ENCODE results near the gene DYNC1H1.

DYNC1H1 gene

DNA sequence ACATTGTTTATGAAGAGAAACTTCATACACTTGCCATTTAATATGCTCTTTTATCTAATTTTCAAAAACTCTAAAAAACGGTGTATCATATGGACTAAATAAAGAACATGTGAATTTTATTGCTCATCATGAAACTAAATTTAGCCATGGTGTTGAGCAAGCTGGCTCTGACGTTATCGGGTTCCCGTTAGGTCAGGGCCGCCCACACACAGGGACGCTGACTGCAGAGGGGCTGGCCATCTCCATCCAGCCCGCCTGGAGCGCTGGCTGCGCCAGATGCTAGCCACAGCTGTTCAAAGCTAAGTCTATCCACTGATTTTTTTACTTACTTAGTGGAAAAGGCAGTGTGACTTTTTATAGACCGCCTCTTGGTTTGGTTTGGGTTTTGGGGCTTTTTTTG is 36.5 kb upstream of the DYNC1H1 start:
- Histone ChIP-seq H3K79me2 (ENCODE audit: control insufficient read depth, insufficient read depth, low read length) (no peaks in the 10 kb centered on the region), H4K8ac (ENCODE audit: low read depth, low read length) (no peak overlapping the region), H3K79me1 (ENCODE audit: low read length) (no peaks in the 10 kb centered on the region), H3K23ac (ENCODE audit: low read length) (no peak overlapping the region), H3K4me3 (ENCODE audit: low read length) (no peak overlapping the region), H3K56ac (ENCODE audit: low read length) (no peak overlapping the region), H3K18ac (ENCODE audit: low read length) (no peak overlapping the region), H3K4ac (ENCODE audit: low read depth, low read length) (no peak overlapping the region), H2AK5ac (ENCODE audit: low read length) (no peak overlapping the region), H3K9ac (ENCODE audit: low read length) (no peak overlapping the region), H4K5ac (ENCODE audit: low read length) (no peak overlapping the region), H3K36me3 (ENCODE audit: control insufficient read depth, insufficient read depth, low read length) (no peaks in the 10 kb centered on the region), H2BK120ac (ENCODE audit: low read depth, low read length) (no peak overlapping the region), H3K4me1 (ENCODE audit: control insufficient read depth, low read depth, low read length) (no peaks in the 10 kb centered on the region), H3K27ac (ENCODE audit: low read depth, low read length) (no peak overlapping the region), H2BK5ac (ENCODE audit: low read length) (no peak overlapping the region), H2BK15ac (replicated peaks; ENCODE audit: low read depth) (no peak overlapping the region), H3K4me2 (ENCODE audit: low read length) (no peak overlapping the region), H3K27me3 (ENCODE audit: insufficient read depth, low read length, poor library complexity) (no peaks in the 10 kb centered on the region)
- no peak for DNase-seq
- no CpG with 5 or more reads among the region's 10 CpGs for WGBS (ENCODE audit: extremely low coverage, insufficient coverage, low lambda C conversion rate)

DNA sequence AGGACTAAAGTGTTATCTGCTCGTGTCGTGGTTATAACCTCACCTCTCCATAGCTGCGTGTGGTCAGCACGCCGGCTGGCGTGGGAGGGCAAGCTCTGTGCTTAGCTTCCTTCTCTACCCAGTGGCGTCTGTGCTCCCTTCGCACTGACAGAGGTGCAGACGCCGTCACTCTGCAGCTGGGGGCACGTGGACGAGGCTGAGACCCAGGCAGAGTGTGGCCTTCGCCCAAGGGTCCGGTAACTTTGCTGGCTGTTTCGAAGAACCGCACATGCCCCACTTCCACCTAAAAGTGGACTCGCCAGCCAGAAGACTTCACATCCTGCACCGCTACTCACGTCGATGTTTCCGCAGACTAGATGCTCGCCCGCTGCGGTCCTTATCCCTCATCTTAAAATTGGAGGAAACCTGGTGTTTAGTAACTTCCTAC is 35.9 kb upstream of the DYNC1H1 start:
- no CpG with 5 or more reads among the region's 24 CpGs for WGBS (ENCODE audit: extremely low coverage, insufficient coverage, low lambda C conversion rate)
- Histone ChIP-seq H3K4me2 (ENCODE audit: low read length) (no peak overlapping the region), H2BK120ac (ENCODE audit: low read depth, low read length) (no peak overlapping the region), H3K18ac (ENCODE audit: low read length) (no peak overlapping the region), H3K4ac (ENCODE audit: low read depth, low read length) (no peak overlapping the region), H3K56ac (ENCODE audit: low read length) (no peak overlapping the region), H3K27me3 (ENCODE audit: insufficient read depth, low read length, poor library complexity) (no peaks in the 10 kb centered on the region), H3K4me1 (ENCODE audit: control insufficient read depth, low read depth, low read length) (no peaks in the 10 kb centered on the region), H2AK5ac (ENCODE audit: low read length) (no peak overlapping the region), H3K36me3 (ENCODE audit: control insufficient read depth, insufficient read depth, low read length) (no peaks in the 10 kb centered on the region), H3K23ac (ENCODE audit: low read length) (no peak overlapping the region), H3K79me2 (ENCODE audit: control insufficient read depth, insufficient read depth, low read length) (no peaks in the 10 kb centered on the region), H3K27ac (ENCODE audit: low read depth, low read length) (no peak overlapping the region), H4K8ac (ENCODE audit: low read depth, low read length) (no peak overlapping the region), H4K5ac (ENCODE audit: low read length) (no peak overlapping the region), H3K79me1 (ENCODE audit: low read length) (no peaks in the 10 kb centered on the region), H2BK5ac (ENCODE audit: low read length) (no peak overlapping the region), H2BK15ac (replicated peaks; ENCODE audit: low read depth) (no peak overlapping the region), H3K4me3 (ENCODE audit: low read length) (no peak overlapping the region), H3K9ac (ENCODE audit: low read length) (no peak overlapping the region)
- DNase-seq: no peak

DNA sequence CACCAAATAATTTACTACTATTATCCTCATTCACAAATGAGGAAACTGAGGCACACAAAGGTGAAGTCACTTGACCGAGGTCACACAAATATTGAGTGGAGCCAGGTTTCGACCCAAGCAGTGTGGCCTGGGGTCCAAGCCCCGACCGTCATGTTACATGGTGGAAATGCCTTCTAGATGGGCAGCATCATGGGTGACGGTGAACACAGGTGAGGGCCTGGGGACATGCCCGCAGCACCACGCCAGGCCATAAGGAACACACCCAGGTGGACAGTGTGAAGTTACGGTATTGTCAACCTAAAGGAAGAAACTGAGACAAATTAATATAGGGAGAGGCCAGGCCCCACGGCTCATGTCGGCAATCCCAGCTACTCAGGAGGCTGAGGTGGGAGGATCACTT is 35.3 kb upstream of the DYNC1H1 start:
- Histone ChIP-seq H3K18ac (ENCODE audit: low read length) (no peak overlapping the region), H3K36me3 (ENCODE audit: control insufficient read depth, insufficient read depth, low read length) (no peaks in the 10 kb centered on the region), H3K79me1 (ENCODE audit: low read length) (no peaks in the 10 kb centered on the region), H4K8ac (ENCODE audit: low read depth, low read length) (no peak overlapping the region), H3K4me2 (ENCODE audit: low read length) (no peak overlapping the region), H3K56ac (ENCODE audit: low read length) (no peak overlapping the region), H3K79me2 (ENCODE audit: control insufficient read depth, insufficient read depth, low read length) (no peaks in the 10 kb centered on the region), H2BK15ac (replicated peaks; ENCODE audit: low read depth) (no peak overlapping the region), H2BK120ac (ENCODE audit: low read depth, low read length) (no peak overlapping the region), H3K9ac (ENCODE audit: low read length) (no peak overlapping the region), H3K4me3 (ENCODE audit: low read length) (no peak overlapping the region), H3K4me1 (ENCODE audit: control insufficient read depth, low read depth, low read length) (no peaks in the 10 kb centered on the region), H3K4ac (ENCODE audit: low read depth, low read length) (no peak overlapping the region), H3K27ac (ENCODE audit: low read depth, low read length) (no peak overlapping the region), H3K27me3 (ENCODE audit: insufficient read depth, low read length, poor library complexity) (no peaks in the 10 kb centered on the region), H3K23ac (ENCODE audit: low read length) (no peak overlapping the region), H2BK5ac (ENCODE audit: low read length) (no peak overlapping the region), H4K5ac (ENCODE audit: low read length) (no peak overlapping the region), H2AK5ac (ENCODE audit: low read length) (no peak overlapping the region)
- no peak for DNase-seq
- no CpG with 5 or more reads among the region's 10 CpGs for WGBS (ENCODE audit: extremely low coverage, insufficient coverage, low lambda C conversion rate)

DNA sequence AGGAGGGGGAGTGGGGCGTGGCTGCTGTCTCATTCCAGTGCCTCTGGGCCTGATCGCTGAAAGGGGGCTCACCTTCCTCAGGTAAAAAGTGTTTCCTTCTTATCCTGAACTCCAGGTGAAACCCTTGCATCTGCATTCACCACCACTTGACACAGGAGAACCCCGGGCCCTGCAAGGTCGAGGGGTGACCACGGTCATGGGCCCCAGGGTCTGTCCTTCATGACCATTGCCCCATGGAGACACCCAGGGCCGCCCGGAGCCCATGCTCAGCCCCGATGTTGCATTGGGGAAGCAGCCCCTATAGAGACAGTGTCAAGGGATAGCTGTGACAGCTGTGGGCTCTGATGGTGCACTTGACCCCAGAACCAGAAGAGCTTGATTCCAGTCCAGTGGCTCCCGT is 34.4 kb upstream of the DYNC1H1 start:
- H3K4me3 ChIP-seq (ENCODE audit: low read length): no peak overlapping the region
- H3K79me1 ChIP-seq (ENCODE audit: low read length): no peaks in the 10 kb centered on the region
- H2BK5ac ChIP-seq (ENCODE audit: low read length): no peak overlapping the region
- no peak overlapping the region for H3K18ac ChIP-seq (ENCODE audit: low read length)
- H3K79me2 ChIP-seq (ENCODE audit: control insufficient read depth, insufficient read depth, low read length): no peaks in the 10 kb centered on the region
- no peak overlapping the region for H3K4ac ChIP-seq (ENCODE audit: low read depth, low read length)
- DNase-seq: no peak
- H3K27me3 ChIP-seq (ENCODE audit: insufficient read depth, low read length, poor library complexity): no peaks in the 10 kb centered on the region
- WGBS (ENCODE audit: extremely low coverage, insufficient coverage, low lambda C conversion rate): no CpG with 5 or more reads among the region's 9 CpGs
- H3K27ac ChIP-seq (ENCODE audit: low read depth, low read length): no peak overlapping the region
- no peak overlapping the region for H4K5ac ChIP-seq (ENCODE audit: low read length)
- no peaks in the 10 kb centered on the region for H3K4me1 ChIP-seq (ENCODE audit: control insufficient read depth, low read depth, low read length)
- H3K4me2 ChIP-seq (ENCODE audit: low read length): no peak overlapping the region
- H3K56ac ChIP-seq (ENCODE audit: low read length): no peak overlapping the region
- no peak overlapping the region for H4K8ac ChIP-seq (ENCODE audit: low read depth, low read length)
- no peaks in the 10 kb centered on the region for H3K36me3 ChIP-seq (ENCODE audit: control insufficient read depth, insufficient read depth, low read length)
- H2AK5ac ChIP-seq (ENCODE audit: low read length): no peak overlapping the region
- H3K23ac ChIP-seq (ENCODE audit: low read length): no peak overlapping the region
- H2BK15ac ChIP-seq (replicated peaks; ENCODE audit: low read depth): no peak overlapping the region
- no peak overlapping the region for H3K9ac ChIP-seq (ENCODE audit: low read length)
- H2BK120ac ChIP-seq (ENCODE audit: low read depth, low read length): no peak overlapping the region

DNA sequence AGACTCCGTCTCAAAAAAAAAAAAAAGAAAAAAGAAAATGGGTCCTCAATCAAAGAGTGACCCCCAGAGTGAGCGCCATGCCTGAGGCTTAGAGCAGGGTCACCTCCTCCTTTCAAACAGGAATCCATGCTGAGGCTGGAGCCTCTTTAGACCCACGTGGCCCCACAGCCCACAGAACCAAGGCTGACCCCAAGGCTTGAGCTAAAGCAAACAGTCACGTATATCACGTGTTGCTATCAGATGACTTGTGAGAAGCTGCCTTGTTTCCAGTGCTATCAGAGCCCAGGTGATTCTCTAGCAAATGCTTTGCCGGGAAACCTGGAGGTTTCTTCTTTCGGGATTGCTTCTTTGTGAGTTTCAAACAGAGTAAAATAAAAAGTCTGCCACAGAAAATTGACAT is 31.7 kb upstream of the DYNC1H1 start:
- Histone ChIP-seq H4K8ac (ENCODE audit: low read depth, low read length) (no peak overlapping the region), H3K79me1 (ENCODE audit: low read length) (no peaks in the 10 kb centered on the region), H3K4ac (ENCODE audit: low read depth, low read length) (no peak overlapping the region), H3K9ac (ENCODE audit: low read length) (no peak overlapping the region), H3K79me2 (ENCODE audit: control insufficient read depth, insufficient read depth, low read length) (no peaks in the 10 kb centered on the region), H2BK120ac (ENCODE audit: low read depth, low read length) (no peak overlapping the region), H3K36me3 (ENCODE audit: control insufficient read depth, insufficient read depth, low read length) (no peaks in the 10 kb centered on the region), H3K56ac (ENCODE audit: low read length) (no peak overlapping the region), H2BK15ac (replicated peaks; ENCODE audit: low read depth) (no peak overlapping the region), H2BK5ac (ENCODE audit: low read length) (no peak overlapping the region), H3K27ac (ENCODE audit: low read depth, low read length) (no peak overlapping the region), H2AK5ac (ENCODE audit: low read length) (no peak overlapping the region), H3K18ac (ENCODE audit: low read length) (no peak overlapping the region), H3K4me1 (ENCODE audit: control insufficient read depth, low read depth, low read length) (no peaks in the 10 kb centered on the region), H4K5ac (ENCODE audit: low read length) (no peak overlapping the region), H3K4me2 (ENCODE audit: low read length) (no peak overlapping the region), H3K27me3 (ENCODE audit: insufficient read depth, low read length, poor library complexity) (no peaks in the 10 kb centered on the region), H3K4me3 (ENCODE audit: low read length) (no peak overlapping the region), H3K23ac (ENCODE audit: low read length) (no peak overlapping the region)
- WGBS (ENCODE audit: extremely low coverage, insufficient coverage, low lambda C conversion rate): no CpG with 5 or more reads among the region's 7 CpGs
- no peak for DNase-seq

DNA sequence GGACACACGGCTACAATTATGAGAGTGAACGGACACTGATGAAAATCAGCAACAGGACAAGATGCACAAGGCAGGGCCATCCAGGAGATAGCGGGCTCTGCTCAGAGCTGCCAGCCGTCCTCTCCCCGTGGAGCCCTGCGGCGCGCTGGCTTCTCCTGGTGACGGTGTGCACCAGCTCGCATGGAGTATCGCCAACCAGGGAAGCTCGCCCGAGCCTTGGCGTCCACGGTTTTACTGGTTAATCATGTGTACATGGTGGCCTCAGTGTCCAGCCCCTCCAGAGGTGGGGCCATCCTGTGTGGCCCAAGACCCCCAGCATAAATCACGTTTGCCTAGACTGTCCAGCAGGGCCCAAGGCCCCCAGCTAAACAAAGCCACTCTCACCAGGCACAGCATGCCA is 31.2 kb upstream of the DYNC1H1 start:
- H3K23ac ChIP-seq (ENCODE audit: low read length): no peak overlapping the region
- H3K4me3 ChIP-seq (ENCODE audit: low read length): no peak overlapping the region
- no peak overlapping the region for H2BK15ac ChIP-seq (replicated peaks; ENCODE audit: low read depth)
- DNase-seq: no peak
- H3K4me1 ChIP-seq (ENCODE audit: control insufficient read depth, low read depth, low read length): no peaks in the 10 kb centered on the region
- no peak overlapping the region for H3K4me2 ChIP-seq (ENCODE audit: low read length)
- no peak overlapping the region for H3K27ac ChIP-seq (ENCODE audit: low read depth, low read length)
- no peak overlapping the region for H2BK120ac ChIP-seq (ENCODE audit: low read depth, low read length)
- WGBS (ENCODE audit: extremely low coverage, insufficient coverage, low lambda C conversion rate): no CpG with 5 or more reads among the region's 16 CpGs
- H3K18ac ChIP-seq (ENCODE audit: low read length): no peak overlapping the region
- no peaks in the 10 kb centered on the region for H3K79me2 ChIP-seq (ENCODE audit: control insufficient read depth, insufficient read depth, low read length)
- no peaks in the 10 kb centered on the region for H3K36me3 ChIP-seq (ENCODE audit: control insufficient read depth, insufficient read depth, low read length)
- H3K27me3 ChIP-seq (ENCODE audit: insufficient read depth, low read length, poor library complexity): no peaks in the 10 kb centered on the region
- H2AK5ac ChIP-seq (ENCODE audit: low read length): no peak overlapping the region
- H2BK5ac ChIP-seq (ENCODE audit: low read length): no peak overlapping the region
- H3K9ac ChIP-seq (ENCODE audit: low read length): no peak overlapping the region
- no peak overlapping the region for H3K56ac ChIP-seq (ENCODE audit: low read length)
- no peak overlapping the region for H4K8ac ChIP-seq (ENCODE audit: low read depth, low read length)
- no peak overlapping the region for H3K4ac ChIP-seq (ENCODE audit: low read depth, low read length)
- H4K5ac ChIP-seq (ENCODE audit: low read length): no peak overlapping the region
- no peaks in the 10 kb centered on the region for H3K79me1 ChIP-seq (ENCODE audit: low read length)
